Heart left ventricle (tissue), 16 donors: ENCODE data around the gene SHROOM1. TPM values are rescaled to one million over a fixed set of nuclear protein-coding genes. Genes with fewer than 3 reads are reported as not detected.

ENCODE experiments used
- ATAC-seq, 4 donors: fragments of 200-7000 bp; cut with Tn5 transposase; one replicate each; pipeline ENCODE4 v1.9.1; 2020 to 2022; ENCODE audit warnings: moderate library complexity in 4 of 4, mild to moderate bottlenecking in 3 of 4, moderate number of reproducible peaks in 1 of 4
- DNase-seq, 5 donors: peaks; one replicate each; pipeline ENCODE4 v3.0.0-alpha.2; 2020
- H3K27ac ChIP-seq, 12 donors: fragments of 200-600 bp; sonication (generic) in 4 of 12; one replicate each; pipeline versions ENCODE4 v1.5.0 to v1.8.0; 2016 to 2022; ENCODE audit warnings: mild to moderate bottlenecking in 2 of 12
- H3K27me3 ChIP-seq, 9 donors: fragments of 200-600 bp; sonication (generic) in 2 of 9; one replicate each; pipeline versions ENCODE4 v1.5.1 to v1.8.0; 2016 to 2022; ENCODE audit warnings: mild to moderate bottlenecking in 3 of 9
- H3K36me3 ChIP-seq, 9 donors: fragments of 200-600 bp; sonication (generic) in 2 of 9; one replicate each; pipeline versions ENCODE4 v1.5.0 to v1.8.0; 2018 to 2022; ENCODE audit warnings: mild to moderate bottlenecking in 2 of 9
- H3K4me1 ChIP-seq, 12 donors: fragments of 200-600 bp; sonication (generic) in 4 of 12; one replicate each; pipeline versions ENCODE4 v1.5.0 to v1.8.0; 2016 to 2022; ENCODE audit warnings: mild to moderate bottlenecking in 3 of 12
- H3K4me3 ChIP-seq, 12 donors: fragments of 200-600 bp; sonication (generic) in 4 of 12; one replicate each; pipeline versions ENCODE4 v1.5.0 to v1.8.0; 2017 to 2022; ENCODE audit warnings: mild to moderate bottlenecking in 9 of 12, moderate library complexity in 4 of 12
- H3K9me3 ChIP-seq, 12 donors: fragments of 200-600 bp; sonication (generic) in 4 of 12; one replicate each; pipeline versions ENCODE4 v1.5.0 to v1.8.0; 2016 to 2022; ENCODE audit warnings: mild to moderate bottlenecking in 1 of 12
- CTCF ChIP-seq, 12 donors: fragments of 200-600 bp; sonication (generic) in 4 of 12; IDR thresholded peaks; one replicate each; pipeline versions ENCODE4 v1.5.0 to v1.8.0; 2018 to 2022; ENCODE audit warnings: antibody characterized with exemption in 12 of 12, mild to moderate bottlenecking in 5 of 12
- POLR2A ChIP-seq, 2 donors: fragments of 450-650 bp; IDR thresholded peaks; one replicate each; pipeline ENCODE4 v1.6.1; 2017; ENCODE audit warnings: antibody characterized with exemption in 2 of 2, mild to moderate bottlenecking in 2 of 2, moderate library complexity in 2 of 2
- WGBS, 4 donors: extraction: QIAGEN DNeasy Blood & Tissue Kit in 2 of 4; methylation state at CpG; one replicate each; pipeline versions ENCODE4 v1.1.5 to v1.1.7; 2013 to 2018; 5-methylcytosine and 5-hydroxymethylcytosine counted together
- intact Hi-C, 10 donors: fragments of 100-400 bp; cut with DNase I; formaldehyde crosslinking; loops; one replicate each; pipeline versions ENCODE4 v1.11.1 to v1.14.2; 2022
- polyA plus RNA-seq, 2 donors: library from polyadenylated mRNA; stranded (reverse); fragments of 200-250 nt; gene quantifications; one replicate each; pipeline ENCODE4 v1.2.3, GENCODE V29; 2013
- total RNA-seq, 9 donors: library from RNA; depleted of rRNA in 2 of 9; stranded (reverse); fragments of >200 nt in 2 of 9; fragmentation: NEBNext Ultra II Directional in 3 of 9; extraction: Animal tissue kit (Norgen Biotek cat#: 25700) in 3 of 9; gene quantifications; one replicate each; pipeline versions ENCODE4 v1.1.0 to v1.2.4, GENCODE V29; 2016 to 2023
- donor health status: ischemic (EF 13 %, LVEDD 7.1; RV severe dilation, severe dysfunction).
- donor health status: healthy with polysubstance abuse.
- donor health status: DM: no; HTN: yes; CAD: no.
- donor health status: DM: no; HTN: no; CAD: no.
- donor health status: ischemic (EF 25% LVEDD 6.9; RV normal size, moderate dysfunction).
- donor health status: ischemic (EF 25% LVEDD 5.7; RV mildly dilated, moderate dysfunction).
- donor health status: healthy.
- donor health status: DM: yes; HTN: yes; CAD: no.
- donor health status: ischemic (EF 35%, LVEDD 5.7; RV mildly dilated, moderate dysfunction).
- donor health status: nonischemic (EF 11% LVEDD 7.7; RV severe dilation, severe dysfunction).
- donor health status: DM: yes; HTN: yes; CAD: no.
- donor health status: PGD.
- donor health status: ischemic (EF 29% LVEDD 5.4; RV normal size, mild dysfunction).
- donor health status: nonischemic (EF 23%, LVEDD 6.1; RV moderate dilation, normal function).

SHROOM1 gene
- total and polyA plus RNA-seq, 11 donors: 2.0 to 6.8 (median 4.7) TPM

DNA sequence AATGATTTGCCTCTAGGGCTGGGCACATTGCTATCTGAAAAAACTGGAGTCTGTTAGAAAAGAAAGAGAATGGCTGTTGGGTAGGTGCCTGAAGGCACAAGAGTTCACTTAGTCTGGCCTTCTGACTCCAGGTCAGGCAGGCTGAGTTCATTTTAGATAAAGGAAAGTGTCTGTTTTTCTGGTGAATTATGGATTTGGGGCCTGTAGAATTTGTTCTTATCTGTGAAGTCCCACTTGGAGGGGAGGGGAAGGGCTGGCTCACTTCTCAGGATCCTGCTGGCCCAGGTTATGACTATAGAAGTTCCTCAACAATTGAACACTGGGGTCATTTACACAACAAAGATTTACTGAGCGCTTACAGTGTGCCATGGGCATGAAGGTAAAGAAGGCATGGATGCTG lies 41.9 kb downstream of the SHROOM1 start:
- intact Hi-C loops: no loop called here
- Histone ChIP-seq H3K4me3 (no peak overlapping the region), H3K27ac (no peak overlapping the region), H3K27me3 (no peaks in the 10 kb centered on the region), H3K9me3 (no peaks in the 10 kb centered on the region), H3K4me1 (peaks cover 0 to 7% (median 0%) of the 10 kb centered on the region in 12 donors), H3K36me3 (no peaks in the 10 kb centered on the region)
- DNase-seq (no peak), ATAC-seq (no peak)
- WGBS, 4 donors: 89 to 100% (median 92%) methylated on average over 1 of the region's 1 CpG
- no peak for TF ChIP-seq POLR2A (IDR thresholded peaks at IDR 0.05)

GRCh38 chr5:132787076-132787475 lies 43.4 kb downstream of the SHROOM1 start:
- DNase-seq (no peak), ATAC-seq (no peak)
- Histone ChIP-seq H3K9me3 (no peaks in the 10 kb centered on the region), H3K4me1 (peaks cover 0 to 9% (median 0%) of the 10 kb centered on the region in 12 donors), H3K27ac (no peak overlapping the region), H3K36me3 (no peaks in the 10 kb centered on the region), H3K4me3 (no peak overlapping the region), H3K27me3 (no peaks in the 10 kb centered on the region)
- intact Hi-C loops: no loop called here
- 93 to 98% (median 97%) methylated on average over 1 of the region's 1 CpG for WGBS, 4 donors
- TF ChIP-seq POLR2A (IDR thresholded peaks at IDR 0.05) (no peak), CTCF (IDR thresholded peaks at IDR 0.05) (no peak)

- Histone ChIP-seq H3K27me3 (no peaks in the 10 kb centered on the region), H3K9me3 (no peaks in the 10 kb centered on the region), H3K4me1 (peaks cover 0 to 13% (median 0%) of the 10 kb centered on the region in 12 donors), H3K4me3 (no peak overlapping the region), H3K27ac (no peak overlapping the region), H3K36me3 (no peaks in the 10 kb centered on the region)
- DNase-seq: no peak
- WGBS, 4 donors: 94 to 95% (median 95%) methylated on average over 4 of the region's 4 CpGs
- intact Hi-C loops: no loop called here
- TF ChIP-seq POLR2A (IDR thresholded peaks at IDR 0.05) (no peak), CTCF (IDR thresholded peaks at IDR 0.05) (no peak)
- no peak for ATAC-seq
Observed at GRCh38 chr5:132785864-132786263, 44.6 kb downstream of the SHROOM1 start.

DNA sequence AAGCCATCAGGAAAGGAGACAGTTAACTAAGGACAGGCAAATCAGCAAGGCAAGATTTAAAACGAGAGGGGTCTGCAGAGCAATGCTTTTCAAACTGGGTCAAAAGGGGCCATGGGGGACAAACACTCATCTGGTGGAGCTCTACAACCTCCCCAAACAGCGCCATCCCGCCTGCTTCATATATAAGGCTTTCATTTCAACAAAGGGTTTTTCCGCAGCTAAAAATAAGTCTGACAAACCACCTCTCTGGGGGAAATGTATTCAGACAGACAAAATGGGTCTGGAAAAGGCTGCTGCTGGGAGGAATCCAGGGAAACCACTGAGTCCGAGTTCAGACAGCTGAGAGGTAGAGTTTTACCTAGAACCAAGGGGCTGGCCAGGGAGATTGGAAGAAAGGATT lies 45.1 kb downstream of the SHROOM1 start:
- H3K4me3 ChIP-seq: no peak overlapping the region
- H3K4me1 ChIP-seq: peaks cover 0 to 13% (median 0%) of the 10 kb centered on the region in 12 donors

More for the DNA sequence above, 45.1 kb downstream of the SHROOM1 start:
- no peak for TF ChIP-seq POLR2A (IDR thresholded peaks at IDR 0.05)
- no peak for TF ChIP-seq CTCF (IDR thresholded peaks at IDR 0.05)
- H3K27ac ChIP-seq: no peak overlapping the region
- no peaks in the 10 kb centered on the region for H3K36me3 ChIP-seq
- ATAC-seq: no peak
- no peak for DNase-seq
- intact Hi-C loops: no loop called here
- H3K27me3 ChIP-seq: no peaks in the 10 kb centered on the region
- WGBS, 4 donors: 40 to 56% (median 47%) methylated on average over 5 of the region's 5 CpGs
- no peaks in the 10 kb centered on the region for H3K9me3 ChIP-seq
